GM18526 (cell line): Measurements from ENCODE around the gene LZTR1.

Source experiments
- POLR2A ChIP-seq: IDR thresholded peaks from 3 replicates; pipeline ENCODE4 v1.6.1; 2011; ENCODE audit not compliant: insufficient read length; ENCODE audit errors: extremely low read depth

LZTR1 gene

DNA sequence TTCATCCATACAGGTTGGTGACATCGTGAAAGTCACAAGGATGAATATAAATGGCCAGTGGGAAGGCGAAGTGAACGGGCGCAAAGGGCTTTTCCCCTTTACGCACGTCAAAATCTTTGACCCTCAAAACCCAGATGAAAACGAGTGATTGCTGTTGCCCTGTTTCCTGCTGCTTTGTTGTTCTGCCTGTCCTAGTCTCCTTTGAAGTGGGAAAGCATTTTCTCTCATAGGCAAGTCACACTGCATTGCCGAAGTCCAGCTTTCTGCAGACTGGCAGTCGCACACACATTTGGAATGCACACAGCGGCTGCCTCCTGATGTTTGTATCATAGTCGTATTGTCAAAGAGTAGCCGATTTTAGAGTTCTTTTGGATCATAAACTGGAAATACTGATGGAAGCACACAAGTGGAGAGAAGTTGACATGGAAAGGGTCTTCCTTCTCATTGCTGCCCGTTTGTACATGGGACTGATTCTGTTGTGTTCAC, 32.4 kb upstream of the LZTR1 start:
- TF ChIP-seq POLR2A = no peak

GRCh38 chr22:20951151-20951931, 30.8 kb upstream of the LZTR1 start:
- no peak for TF ChIP-seq POLR2A

- no peak for TF ChIP-seq POLR2A
Measured at GRCh38 chr22:20951932-20952380, 30.1 kb upstream of the LZTR1 start.

DNA sequence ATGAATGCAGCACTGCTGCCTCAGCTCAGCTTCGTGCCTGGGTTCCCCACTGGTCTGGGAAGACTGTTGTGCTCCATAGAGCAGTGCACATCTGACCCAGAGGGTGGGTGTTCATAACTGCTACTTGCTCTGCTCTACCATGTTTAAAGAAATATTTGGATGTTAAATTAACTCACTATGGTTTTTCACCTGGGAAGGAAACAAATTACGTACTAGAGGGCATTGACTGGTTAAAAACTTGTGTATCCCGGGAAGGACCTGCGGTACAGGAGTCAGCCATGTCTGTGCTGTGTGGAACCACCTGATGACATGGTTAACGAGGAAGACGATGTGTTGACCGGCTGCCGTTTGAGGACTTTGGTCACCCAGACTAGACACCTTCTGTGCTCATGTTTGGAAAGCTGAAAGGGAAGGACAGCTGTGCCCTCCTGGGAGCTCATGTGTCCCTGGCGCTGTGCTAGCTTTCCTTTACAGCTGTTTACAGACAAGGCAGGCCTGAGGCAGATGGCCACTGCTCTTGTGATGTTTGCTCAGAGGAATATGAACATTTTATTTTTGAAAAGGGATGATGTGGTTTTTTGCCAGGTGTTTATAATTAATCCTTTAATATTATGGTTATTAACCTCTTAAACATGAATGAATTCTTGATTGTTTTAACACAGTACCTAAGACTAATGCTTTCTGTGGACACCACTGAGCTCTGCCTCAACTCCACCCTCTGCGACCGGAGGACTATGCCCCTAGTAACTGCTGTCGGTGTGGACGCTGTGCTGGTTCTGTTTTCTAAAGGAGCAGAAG, 29.4 kb upstream of the LZTR1 start:
- no peak for TF ChIP-seq POLR2A

DNA sequence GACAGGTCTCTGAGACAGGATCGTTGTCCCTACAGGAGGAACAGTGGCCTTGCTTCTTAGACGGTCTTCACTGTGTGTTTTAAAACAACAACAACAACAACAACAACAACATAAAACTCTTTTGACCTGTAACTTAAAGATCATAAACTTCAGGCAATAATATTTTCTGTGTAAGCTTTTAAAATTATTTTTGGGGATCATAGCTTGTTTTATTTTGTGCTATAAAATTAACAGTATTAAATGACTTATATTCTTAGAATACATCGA, 28.8 kb upstream of the LZTR1 start:
- TF ChIP-seq POLR2A = no peak

DNA sequence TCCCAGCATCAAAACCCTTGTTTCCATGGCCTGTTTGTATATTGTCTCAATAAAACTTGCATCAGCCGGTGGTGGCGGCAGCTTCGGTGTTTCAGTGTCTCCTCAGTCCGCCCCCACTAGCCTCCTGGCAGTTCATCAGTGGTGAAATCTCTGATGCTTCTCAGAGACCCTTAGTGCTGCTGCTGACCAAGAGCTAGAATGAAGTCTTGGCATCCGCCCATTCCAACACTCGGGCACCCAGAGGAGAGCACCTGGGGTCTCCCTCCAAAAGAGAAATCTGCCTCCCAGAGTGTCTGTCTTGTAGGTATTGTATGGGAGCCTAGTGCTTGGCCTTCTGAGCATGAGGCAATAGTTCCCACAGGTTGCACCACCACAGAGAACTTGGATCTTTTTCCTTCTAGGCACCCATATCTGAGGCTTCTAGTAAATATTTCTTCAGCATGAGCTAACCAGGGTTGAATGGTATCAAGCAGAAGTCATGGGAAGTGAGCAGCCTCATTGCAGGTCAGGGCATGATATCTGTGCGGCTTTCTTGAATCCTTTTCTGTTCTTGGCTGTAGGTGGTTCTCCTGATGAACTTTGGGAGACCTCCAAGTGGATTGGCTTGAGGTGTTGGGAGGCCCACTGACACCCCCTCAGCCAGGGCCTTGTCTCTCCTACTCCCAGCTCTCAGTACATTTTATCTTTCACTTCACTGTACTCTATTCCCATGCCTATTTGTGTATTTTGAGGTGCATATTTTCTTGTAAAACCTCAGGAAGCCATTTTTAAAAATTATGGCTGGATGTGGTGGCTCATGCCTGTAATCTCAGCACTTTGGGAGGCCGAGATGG, 28.2 kb upstream of the LZTR1 start:
- TF ChIP-seq POLR2A = no peak

- TF ChIP-seq POLR2A = no peak
Measured at GRCh38 chr22:20955548-20955947, 26.5 kb upstream of the LZTR1 start.

DNA sequence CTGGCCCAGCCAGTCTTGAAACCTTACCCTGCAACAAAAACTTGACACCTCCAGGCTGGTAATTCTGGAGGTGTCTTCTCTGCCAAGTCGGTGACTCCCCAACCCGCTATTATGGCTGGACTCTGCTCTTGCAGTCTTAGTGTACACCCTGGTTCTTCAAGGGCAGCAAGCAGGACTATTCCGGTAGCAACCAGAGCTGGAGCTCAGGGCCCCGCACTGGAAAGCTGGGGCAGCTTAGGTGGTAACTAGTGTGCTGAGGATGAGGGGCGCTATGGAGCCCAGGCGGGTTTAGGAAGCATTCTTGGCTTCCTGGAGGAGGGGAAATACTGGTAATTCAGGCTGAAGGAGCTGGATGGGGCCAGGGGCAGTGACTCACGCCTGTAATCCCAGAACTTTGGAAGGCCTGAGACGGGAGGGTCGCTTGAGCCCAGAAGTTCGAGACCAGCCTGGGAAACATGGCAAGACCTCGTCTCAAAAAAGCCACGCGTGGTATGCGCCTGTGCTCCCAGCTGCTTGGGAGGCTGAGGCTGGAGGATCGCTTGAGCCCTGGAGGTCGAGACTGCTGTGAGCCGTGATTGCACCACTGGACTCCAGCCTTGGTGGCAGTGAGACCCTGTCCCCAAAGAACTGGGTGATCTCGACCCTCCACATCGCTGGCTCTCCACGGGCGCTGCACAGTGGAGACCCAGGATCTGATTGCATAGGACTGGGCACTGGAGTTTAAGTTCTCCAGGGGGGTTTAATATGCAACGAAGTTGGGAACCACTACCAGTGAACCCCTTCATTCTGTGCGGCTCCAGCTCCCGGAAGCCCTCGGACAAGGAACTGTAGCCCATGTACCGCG, 25.6 kb upstream of the LZTR1 start:
- no peak for TF ChIP-seq POLR2A

DNA sequence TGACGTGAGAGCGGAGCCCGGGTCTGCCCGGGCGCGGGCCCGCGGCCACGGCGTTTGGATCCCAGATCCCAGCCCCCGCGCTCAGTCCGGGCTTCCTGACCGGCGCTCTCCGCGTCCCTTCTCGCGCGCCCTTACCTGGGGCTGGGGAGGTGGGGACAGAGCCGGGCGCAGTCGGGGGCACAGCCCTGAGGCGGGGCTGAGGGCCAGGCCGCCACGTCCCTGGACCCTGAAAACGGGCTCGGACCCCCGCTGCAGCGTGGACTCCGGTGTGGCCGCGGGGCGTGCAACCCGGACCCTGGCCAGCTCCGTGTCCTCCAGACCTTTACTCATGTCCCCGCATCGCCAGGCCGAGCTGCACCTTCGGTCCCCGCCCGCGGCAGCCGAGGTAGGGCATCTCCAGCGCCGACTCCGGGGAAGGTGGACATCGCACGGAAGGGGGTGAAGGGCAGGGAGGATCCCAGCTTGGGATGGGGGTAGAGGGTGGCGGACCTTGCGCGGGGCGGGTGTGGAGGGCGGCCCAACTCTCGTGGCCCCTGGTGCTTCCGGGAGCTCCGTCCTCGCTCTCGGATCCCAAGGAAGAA, 24.9 kb upstream of the LZTR1 start:
- TF ChIP-seq POLR2A = no peak

- no peak for TF ChIP-seq POLR2A
Measured at GRCh38 chr22:20957683-20958431, 24.2 kb upstream of the LZTR1 start.

DNA sequence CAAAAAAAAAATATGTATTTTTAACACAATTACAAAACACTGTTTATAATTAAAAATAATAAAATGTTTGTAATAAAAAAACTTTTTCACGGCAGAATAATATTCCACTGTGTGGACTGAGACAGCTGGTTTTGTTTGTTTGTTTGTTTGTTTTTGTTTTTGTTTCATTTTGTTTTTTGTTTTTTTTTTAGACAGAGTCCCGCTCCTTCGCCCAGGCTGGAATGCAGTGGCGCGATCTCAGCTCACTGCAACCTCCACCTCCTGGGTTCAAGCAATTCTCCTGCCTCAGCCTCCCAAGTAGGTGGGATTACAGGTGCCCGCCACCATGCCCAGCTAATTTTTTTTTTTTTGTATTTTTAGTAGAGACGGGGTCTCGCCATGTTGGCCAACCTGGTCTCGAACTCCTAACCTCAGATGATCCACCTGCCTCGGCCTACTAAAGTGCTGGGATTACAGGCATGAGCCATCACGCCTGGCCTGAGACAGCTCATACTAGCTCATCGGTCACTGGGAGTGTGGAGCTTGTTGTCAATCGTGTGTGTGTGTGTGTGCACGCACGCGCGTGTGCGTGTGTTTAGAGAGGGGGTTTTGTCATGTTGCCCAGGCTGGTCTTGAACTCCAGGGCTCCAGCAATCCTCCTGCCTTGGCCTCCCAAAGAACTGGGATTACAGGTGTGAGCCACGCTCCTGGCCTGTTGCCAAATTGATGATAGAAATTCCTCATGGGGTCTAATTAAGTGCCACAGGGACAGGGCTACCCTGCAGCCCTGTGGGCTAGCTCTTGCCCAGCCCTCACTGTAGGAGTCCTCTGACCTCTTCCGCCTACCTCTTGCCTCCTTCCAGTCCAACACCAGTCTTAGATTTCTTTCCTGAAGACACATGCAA, 22.3 kb upstream of the LZTR1 start:
- TF ChIP-seq POLR2A = no peak

DNA sequence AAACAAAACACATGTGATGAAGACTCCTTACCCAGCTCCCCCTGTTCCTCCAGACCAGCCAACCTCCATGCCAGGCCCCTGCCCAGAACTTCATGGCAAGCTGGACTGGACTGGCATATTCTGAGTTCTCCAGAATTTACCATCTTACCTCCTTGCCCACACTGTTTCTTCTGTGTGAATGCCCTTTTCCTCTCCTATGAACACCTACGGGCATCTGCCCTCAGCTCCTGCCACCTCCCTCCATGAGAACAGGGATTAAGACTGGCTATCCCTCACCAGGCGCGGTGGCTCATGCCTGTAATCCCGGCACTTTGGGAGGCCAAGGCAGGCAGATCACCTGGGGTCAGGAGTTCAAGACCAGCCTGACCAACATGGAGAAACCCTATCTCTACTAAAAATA, 21.5 kb upstream of the LZTR1 start:
- TF ChIP-seq POLR2A = no peak

- TF ChIP-seq POLR2A = no peak
Measured at GRCh38 chr22:20962491-20962945, 19.6 kb upstream of the LZTR1 start.
